HuH-7 (cell line): ENCODE data around the gene OSBPL9.
"Not testable (repeated sequence)": the region's sequence is repeated elsewhere in the genome, so short reads cannot be mapped to it uniquely, and the experiment has no call there.

Source experiments
- DNase-seq: peaks from one replicate; pipeline ENCODE4 v3.0.0; 2011; ENCODE audit warnings: low spot score

OSBPL9 gene

DNA sequence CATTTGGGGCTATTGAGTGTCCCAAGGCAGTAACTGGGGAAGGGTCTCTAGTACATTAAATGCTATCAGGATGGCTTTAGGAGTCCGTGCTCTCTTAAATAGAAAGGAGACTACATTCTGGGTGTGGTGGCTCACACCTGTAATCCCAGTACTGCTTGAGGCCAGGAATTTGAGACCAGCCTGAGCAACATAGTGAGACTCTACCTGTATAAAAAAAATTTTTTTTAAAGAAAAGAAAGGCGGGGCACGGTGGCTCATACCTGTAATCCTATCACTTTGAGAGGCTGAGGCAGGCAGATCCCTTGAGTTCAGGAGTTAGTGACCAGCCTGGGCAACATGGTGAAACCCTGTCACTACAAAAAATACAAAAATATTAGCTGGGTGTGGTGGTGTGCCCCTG is 21.5 kb downstream of the OSBPL9 start:
- no peak for DNase-seq

DNA sequence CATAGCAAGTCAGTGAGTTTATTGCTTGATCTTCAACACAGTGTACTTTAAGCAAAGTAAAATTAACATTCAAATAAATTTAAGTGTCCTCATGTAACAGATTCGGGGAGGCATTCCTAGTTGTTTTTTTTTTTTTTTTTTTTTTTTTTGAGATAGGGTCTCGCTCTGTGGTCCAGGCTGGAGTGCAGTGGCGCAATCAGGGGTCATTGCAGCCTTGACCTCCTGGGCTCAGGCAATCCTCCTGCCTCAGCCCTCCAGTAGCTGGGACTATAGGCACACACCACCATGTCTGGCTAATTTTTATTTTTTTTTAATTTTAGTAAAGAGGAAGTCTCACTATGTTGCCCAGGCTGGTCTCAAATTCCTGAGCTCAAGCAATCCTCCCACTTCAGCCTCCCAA is 22.8 kb downstream of the OSBPL9 start:
- DNase-seq = no peak

DNA sequence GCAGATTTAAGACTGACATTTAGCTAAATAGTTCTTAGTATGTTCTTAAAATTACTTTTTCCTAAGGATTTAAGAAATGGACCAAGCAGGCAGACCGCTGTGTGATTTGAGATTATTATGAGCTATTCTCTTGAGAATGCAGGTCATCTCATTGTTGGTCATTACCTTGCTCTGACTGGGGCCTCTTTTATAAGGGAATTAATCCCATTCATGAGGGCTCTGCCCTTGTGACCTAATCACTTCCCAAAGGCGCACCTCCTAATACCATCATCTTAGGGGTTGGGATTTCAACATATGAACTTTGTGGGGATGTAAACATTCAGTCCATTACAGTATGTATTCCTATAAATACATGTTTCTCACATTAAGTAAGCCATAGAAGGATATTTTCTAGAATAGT is 24.2 kb downstream of the OSBPL9 start:
- DNase-seq = no peak

DNA sequence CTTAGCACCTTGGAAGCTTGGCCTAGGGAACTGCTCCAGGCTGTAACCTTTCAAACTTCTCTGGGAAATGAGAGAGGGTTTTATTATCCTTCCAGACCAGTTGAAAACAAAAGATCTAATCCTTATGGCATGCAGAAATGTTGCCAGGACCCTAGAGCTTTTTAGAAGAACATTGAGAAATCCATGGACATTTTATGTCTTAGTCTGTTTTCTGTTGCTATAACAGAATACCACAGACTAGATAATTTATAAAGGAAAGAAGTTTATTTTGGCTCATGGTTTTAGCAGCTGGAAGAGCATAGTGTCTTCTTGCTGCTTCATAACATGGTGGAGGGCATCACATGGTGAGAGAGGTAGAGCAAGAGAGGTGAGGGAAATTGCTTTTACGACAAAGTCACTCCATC is 25.8 kb downstream of the OSBPL9 start:
- no peak for DNase-seq

DNA sequence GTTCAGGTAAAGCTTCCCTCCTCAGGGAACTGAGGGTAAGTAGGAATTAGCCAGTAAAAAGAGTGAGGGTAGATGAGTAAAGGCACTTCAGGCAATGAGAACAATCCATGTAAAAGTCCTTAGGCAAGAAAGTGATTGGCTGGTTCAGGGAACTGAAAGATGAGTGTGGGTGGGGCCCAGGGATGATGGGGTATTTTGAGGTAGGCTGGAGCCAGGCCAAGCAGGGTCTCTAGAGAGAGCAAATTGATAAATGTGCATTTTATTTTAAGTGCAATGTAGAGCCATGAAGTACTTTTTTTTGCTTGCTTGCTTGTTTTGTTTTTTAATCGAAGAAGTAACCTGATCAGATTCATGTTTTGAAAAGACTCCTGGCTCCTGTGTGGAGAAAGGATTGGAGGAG is 26.5 kb downstream of the OSBPL9 start:
- DNase-seq = no peak

DNA sequence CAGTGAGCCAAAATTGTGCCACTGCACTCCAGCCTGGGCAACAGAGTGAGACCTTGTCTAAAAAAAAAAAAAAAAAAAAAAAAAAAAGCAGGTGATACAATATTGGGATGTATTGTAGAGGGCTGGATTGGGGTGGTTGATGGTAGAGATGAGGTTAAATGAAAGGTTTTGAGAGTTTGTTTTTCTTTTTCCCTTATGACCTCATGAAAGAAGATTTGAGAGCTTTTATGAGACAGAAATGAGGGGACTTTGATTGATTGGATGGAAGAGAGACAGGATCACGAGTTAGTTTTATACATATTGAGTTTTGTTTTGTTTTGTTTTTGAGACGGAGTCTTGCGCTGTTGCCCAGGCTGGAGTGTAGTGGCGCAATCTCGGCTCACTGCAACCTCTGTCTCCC is 27.1 kb downstream of the OSBPL9 start:
- DNase-seq = no peak

DNA sequence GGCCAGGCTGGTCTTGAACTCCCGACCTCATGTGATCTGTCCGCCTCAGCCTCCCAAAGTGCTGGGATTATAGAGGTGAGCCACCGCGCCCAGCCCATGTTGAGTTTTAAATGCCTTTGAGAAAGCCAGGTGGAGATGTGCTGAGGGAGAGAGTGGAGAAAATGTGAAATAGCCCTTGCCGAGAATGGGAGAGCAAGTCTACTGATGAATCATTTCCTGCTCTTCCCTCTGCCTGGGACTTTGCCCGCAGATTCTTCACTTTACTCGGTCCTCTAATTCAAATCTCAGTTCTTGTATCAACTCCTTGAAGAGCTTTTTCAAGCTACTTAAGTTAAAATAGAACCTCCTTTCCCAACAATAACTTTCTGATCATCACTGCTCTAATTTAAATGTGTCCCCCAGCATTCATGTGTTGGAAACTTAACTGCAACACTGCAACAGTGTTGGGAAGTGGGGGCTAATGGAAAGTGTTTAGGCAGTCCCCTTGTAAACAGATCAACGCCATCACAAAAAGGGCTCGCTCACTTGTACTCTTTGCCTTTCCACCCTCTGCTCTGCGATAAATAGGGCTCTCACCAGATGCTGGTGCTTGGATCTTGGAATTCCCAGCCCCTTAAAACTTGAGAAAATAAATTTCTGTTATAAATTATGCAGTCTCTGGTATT is 27.8 kb downstream of the OSBPL9 start:
- no peak for DNase-seq

DNA sequence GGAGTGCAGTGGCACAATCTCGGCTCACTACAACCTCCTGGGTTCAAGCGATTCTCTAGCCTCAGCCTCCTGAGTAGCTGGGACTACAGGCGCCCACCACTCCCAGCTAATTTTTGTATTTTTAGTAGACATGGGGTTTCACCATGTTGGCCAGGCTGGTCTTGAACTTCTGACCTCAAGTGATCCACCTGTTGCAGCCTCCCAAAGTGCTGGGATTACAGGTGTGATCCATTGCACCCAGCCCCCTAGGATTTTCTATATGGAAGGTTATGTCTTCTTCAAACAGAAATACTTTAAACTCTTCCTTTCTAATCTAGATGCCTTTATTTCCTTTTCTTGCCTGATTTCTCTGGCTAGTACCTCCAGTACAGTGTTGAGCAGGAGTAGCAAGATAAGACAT is 29.7 kb downstream of the OSBPL9 start:
- not testable (repeated sequence) for DNase-seq

DNA sequence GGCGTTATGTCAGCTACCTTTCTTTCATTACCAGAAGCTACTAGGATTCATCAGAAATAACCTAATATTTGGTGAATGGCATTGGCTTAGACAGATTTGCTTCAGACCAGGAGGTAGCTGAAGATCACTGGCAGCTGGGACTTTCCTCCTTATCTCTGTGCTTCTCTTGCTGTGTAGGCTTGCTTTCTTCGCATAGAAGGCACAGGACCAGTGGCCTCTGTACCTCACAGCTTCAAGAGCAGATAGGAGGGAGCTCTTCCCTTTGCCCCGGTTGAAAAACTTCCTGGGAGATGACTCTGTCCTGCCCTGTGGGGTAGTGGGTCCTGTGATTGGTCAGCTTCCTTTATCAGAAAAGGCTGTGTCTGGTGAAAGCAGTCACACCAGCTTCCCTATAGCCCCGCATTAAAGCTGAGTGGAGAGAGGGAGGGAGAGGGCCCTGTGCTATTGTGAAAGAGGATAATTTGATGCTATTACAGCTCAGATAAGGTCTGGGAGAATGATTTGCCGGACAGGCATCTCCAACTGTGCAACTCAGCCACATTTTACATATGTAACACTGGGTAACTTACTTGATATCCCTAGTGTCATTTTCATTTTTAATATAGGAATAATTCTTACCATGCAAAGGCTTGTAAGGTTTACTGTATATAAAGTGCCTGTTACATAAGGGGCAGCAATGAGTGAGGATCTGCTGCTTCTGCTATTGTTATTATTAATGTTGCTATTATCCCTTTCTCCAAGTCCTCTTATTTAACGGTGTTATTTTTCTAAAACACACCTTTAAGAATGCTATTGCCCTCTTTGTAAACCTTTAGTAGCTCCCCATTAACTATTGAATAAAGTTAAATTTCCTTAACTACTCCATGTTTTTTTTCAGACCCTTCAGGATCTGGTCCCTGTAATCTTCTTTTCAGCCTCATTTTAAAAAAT is 31.6 kb downstream of the OSBPL9 start:
- DNase-seq = peak; percentile 70

DNA sequence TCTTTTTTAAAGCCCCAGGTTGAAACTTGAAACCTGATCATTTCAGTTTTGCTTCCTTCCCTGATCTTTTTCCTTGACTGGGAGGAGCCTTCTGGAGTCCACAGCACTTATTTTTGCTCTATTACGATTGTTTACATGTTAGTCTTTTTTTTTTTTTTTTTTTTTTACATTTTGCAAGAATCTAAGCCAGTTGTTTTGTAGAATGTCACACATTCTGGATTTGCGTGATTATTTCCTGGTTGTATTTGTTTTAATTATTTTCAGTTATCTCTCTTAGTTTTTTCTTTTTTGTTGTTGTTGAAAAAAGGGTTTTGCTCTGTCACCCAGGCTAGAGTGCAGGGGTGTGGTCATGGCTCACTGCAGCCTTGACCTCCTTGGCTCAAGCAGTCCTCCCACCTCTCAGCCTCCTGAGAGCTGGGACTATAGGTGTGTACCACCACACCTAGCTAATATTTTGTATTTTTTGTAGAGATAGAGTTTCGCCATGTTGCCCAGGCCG is 32.8 kb downstream of the OSBPL9 start:
- no peak for DNase-seq

DNA sequence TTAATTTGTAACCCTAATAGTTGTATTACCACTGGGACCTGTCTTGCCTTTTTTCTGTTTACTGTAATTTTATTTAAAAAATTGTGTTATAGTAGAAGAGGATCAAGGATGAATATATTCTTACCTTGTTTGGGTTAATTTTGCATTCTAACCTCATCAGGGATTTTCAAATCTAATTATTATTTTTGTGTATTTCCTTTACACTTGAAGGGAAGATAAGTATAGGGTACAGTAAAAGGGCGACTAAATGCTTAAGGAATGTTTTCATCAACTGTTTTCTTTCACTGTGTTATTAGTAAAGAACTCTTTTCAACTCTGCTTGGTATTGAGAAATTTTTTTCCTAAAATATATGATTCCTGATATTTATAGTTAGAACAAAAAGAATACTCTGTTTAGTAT is 33.3 kb downstream of the OSBPL9 start:
- no peak for DNase-seq

DNA sequence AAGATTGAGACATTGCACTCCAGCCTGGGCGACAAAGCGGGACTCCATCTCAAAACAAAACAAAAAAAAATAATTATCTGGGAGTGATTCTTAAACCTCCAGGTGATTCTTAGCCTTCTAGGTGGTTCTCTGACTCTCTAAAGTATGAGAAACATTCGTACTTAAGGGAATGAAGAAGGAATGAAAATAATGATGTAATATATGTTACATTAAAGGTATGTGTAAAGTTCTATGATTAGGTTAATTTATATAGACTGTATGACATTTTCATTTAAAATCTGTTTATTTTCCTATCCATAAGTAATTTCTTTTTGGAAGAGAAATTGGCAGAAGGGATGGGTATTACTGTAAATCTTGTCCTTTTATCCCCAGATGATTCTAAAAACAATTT is 34.7 kb downstream of the OSBPL9 start:
- no peak for DNase-seq

DNA sequence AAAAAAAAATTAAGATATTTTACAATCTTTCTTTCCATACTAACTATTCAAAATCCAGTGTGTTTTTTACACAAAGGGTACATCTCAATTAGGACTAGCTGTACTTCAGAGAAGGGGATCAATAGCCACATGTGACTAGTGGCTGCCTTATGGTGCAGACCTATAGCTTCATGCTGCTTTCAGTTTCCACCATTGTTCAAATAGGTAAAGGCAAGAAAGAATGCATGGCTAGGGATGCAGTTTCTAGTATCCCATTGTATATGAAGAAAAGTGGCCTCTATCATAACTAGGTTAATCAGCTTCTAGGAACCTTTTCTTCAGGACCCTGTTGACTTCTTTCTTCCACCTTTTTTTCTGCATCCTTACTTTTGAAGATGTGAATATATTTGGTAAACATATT is 35.7 kb downstream of the OSBPL9 start:
- no peak for DNase-seq

DNA sequence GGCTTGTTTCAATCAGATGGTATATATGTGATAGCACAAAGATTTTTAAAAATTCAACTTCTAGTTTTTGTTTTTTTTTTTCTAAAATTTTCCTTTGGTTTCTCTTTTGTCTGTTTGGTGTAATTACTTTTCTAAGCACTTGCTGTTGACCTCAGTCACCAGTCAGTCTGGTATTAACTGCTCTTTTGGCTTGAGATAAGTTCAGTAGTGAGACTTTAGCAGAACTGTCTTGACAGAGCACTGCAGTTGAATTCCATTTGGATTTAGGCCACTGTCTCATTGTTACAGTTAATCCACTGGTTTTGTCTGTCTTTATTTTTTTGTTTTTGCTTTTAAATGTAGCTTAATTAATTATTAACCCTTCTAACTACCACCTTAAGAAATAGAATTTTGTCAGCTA is 36.2 kb downstream of the OSBPL9 start:
- DNase-seq = no peak

DNA sequence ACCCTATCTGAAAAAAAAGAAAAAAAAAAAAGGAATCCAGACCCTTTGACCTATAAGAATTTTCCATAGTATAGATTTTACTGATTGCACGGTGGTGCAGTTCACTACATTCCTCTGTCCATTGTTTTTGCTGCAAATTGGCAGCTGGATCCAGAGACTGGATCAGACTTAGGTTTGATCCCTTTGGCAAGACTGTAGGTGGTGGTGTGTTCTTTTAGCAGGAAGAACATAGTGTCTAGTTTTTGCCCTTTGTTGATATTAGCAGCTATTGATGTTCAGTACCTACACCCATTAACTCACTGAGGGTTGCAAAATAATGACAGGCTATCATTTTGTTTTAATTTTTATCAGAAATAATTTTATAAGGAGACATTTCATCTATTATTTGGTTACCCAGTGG is 37.1 kb downstream of the OSBPL9 start:
- DNase-seq = no peak

DNA sequence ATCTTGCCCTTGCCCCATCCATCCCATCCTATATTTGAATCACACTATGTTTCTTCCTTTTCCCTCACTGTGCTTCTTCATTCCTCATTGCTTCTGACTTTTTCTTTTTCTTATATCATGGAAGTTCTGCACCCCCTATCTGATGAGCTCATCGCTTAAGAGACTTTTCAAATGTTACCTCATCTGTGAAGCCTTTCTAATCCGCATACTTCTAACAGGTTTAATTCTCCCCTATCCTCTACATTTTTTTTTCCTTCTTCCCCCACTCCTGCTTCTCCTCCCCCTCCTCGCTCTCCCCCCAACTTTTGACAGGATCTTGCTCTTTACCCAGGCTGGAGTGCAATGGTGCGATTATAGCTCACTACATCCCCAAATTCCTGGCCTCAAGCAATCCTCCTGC is 39.5 kb downstream of the OSBPL9 start:
- DNase-seq = no peak

DNA sequence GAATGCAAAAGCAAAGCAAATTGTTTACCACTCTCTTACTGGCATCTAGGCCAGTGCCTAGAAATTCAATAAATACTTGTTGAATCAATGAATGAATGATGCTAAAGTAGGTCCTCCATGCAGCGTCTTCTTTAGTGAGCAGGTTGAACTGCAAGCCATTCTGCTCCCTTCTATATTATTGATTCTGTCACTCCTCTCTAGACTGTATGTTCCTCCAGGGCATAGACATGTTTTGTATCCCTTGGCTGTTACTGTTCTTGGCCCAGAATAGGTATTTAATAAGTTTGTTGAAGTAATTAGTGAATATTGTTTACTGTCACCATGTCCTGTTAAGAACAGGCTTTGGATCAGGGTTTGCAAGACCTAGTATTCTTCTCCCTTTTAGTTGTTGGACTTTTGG is 43.7 kb downstream of the OSBPL9 start:
- no peak for DNase-seq

DNA sequence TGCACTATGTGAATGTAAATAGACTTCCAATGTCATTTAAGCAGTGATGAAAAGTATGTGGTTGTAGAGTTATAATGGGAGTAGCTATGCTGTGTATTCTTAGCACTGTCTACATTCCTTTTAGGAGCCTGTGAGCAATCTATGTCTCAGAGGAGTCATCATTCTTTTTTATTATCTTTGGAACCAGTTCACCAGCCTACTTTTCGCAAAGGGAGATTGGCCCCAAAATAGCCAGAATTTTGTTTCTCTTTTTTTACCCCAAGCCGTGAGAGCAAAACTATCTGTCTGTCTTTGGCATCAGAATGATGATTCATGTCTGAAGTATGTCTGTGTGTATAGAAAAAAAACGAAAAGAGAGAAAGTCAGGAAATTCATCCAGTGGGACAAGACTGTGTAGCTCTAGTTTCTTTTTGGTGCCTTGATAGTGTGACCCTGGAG is 44.2 kb downstream of the OSBPL9 start:
- DNase-seq = no peak

DNA sequence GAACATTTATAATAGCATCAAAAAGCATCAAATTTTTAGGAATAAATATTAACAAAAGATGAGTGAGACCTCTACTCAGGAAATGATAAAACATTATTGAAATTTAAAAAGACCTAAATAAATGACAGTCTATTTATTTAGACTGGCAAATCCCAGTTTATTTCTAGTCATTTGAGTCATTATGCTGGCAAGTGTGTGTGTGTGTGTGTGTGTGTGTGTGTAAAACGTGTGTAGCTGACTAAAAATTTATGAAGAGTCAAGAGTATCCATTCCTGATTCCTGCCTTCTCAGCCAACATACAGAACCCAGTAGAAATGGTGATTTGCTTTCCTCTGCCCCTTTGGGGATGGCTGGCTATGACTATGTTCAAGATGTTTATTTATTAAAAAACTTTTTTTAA is 46.2 kb downstream of the OSBPL9 start:
- no peak for DNase-seq

DNA sequence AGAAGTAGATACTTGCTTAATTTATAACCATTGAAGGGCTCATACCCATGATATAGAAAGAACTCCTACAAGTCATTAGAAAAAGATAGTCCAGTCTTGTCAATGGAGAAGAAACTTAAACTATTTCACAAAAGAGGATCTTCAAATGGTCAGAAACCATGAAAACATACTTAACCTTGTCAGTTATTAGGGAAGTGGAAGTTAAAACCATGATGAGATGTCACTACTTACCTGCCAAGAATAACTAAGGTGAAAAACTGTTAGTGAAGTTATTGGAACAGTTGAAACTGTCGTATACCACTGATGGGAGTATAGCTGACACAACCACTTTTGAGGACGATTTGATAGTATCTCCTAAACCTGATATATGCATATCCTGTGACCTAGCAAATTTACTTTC is 46.8 kb downstream of the OSBPL9 start:
- no peak for DNase-seq

DNA sequence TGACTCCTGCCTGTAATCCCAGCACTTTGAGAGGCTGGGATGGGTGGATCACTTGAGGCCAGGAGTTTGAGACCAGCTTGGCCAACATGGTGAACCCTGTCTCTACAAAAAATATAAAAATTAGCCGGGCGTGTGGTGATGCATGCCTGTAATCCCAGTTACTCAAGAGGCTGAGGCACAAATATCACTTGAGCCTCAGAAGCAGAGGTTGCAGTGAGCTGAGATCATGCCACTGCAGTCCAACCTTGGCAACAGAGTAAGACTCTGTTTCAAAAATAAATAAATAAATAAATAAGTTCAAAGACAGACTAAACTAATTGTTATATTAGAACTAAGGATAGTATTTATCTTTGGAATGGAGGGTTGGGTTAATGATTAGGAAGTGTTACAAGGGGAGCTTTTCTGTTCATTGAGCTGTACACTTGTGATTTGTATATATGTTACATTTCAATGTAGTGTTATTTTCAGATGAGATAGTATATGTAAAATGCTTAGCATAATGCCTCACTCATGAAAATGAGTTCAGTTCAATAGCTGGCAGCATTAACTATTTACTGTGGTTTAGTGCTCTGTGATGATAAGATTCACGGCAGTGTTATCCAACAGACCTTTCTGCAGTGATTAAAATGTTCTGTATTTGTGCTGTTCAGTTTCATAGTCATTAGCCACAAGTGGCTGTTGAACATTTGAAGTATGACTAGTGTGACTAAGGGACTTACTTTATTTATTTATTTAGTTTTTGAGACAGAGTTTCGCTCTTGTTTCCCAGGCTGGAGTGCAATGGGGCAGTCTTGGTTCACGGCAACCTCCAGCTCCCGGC is 47.7 kb downstream of the OSBPL9 start:
- no peak for DNase-seq

DNA sequence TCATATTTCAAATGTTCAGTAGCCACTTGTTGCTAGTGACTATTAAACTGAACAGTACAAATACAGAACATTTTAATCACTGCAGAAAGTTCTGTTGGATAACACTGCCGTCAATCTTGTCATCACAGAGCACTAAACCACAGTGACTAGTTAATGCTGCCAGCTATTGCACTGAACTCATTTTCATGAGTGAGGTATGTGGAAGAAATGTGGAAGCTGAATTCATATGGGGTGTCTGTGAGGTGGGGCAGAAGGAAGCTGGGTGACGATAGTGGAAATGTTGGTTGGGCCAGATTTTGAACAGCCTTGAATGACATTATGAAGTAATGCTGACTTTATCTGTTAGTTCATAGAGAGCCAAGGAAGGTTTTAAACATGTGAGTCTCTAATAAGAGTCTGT is 49.6 kb downstream of the OSBPL9 start:
- no peak for DNase-seq

DNA sequence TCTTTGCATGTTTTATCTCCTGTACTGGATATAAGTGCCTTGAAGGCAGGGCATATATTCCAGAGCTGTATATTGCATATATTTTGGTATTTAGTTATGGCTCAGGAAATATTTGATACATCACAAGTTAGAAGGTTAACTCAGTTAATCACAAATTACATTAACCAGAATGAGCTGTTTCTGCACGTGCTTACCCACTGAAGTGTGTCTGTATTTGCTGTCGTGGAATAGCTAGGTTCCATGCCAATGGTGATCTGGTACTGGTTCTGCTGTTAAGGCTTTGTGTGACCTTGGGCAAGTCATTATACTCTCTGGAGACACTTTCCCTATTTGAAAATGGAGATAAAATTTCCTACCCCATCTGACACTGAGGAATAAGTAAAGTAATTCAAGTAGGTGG is 50.7 kb downstream of the OSBPL9 start:
- no peak for DNase-seq
